ENCODE measurements around the gene WDR35.
A peak's percentile ranks its signal among the peaks of the same experiment; 100 is the strongest.
"Not testable (repeated sequence)": the region's sequence is repeated elsewhere in the genome, so short reads cannot be mapped to it uniquely, and the experiment has no call there.

WDR35 gene

GRCh38 chr2:19933351-19933981 is 56.4 kb downstream of the WDR35 start:
- H3K27me3 ChIP-seq (replicated peaks; ENCODE audit: control insufficient read depth, insufficient read depth, low read length) = no peaks in the 10 kb centered on the region
- H3K9me3 ChIP-seq (ENCODE audit: control insufficient read depth, low read length) = peaks cover under 1% of the 10 kb centered on the region
- H3K36me3 ChIP-seq (ENCODE audit: control insufficient read depth, insufficient read depth, low read length, severe bottlenecking) = peaks cover 59% of the 10 kb centered on the region
- peak; percentile 67 for DNase-seq (ENCODE audit: low read depth)
- peak overlapping the region; percentile 36 for H3K4me3 ChIP-seq (ENCODE audit: low read length)
- H3K9ac ChIP-seq (ENCODE audit: low read length) = no peak overlapping the region
- peaks cover 10% of the 10 kb centered on the region for H3K4me1 ChIP-seq (ENCODE audit: control insufficient read depth, insufficient read depth, low read length)

- Histone ChIP-seq H3K9me3 (ENCODE audit: control insufficient read depth, low read length) (peaks cover 6% of the 10 kb centered on the region), H3K4me1 (ENCODE audit: control insufficient read depth, insufficient read depth, low read length) (peaks cover 10% of the 10 kb centered on the region), H3K36me3 (ENCODE audit: control insufficient read depth, insufficient read depth, low read length, severe bottlenecking) (peaks cover 60% of the 10 kb centered on the region), H3K27me3 (replicated peaks; ENCODE audit: control insufficient read depth, insufficient read depth, low read length) (no peaks in the 10 kb centered on the region), H3K4me3 (ENCODE audit: low read length) (peak overlapping the region; percentile 36), H3K9ac (ENCODE audit: low read length) (no peak overlapping the region)
- DNase-seq (ENCODE audit: low read depth) = peak; percentile 46
These were observed 57.0 kb downstream of the WDR35 start for GRCh38 chr2:19932928-19933327.

GRCh38 chr2:19929226-19929625 is 60.7 kb downstream of the WDR35 start:
- no peak for DNase-seq (ENCODE audit: low read depth)
- Histone ChIP-seq H3K9ac (ENCODE audit: low read length) (no peak overlapping the region), H3K27me3 (replicated peaks; ENCODE audit: control insufficient read depth, insufficient read depth, low read length) (no peaks in the 10 kb centered on the region), H3K36me3 (ENCODE audit: control insufficient read depth, insufficient read depth, low read length, severe bottlenecking) (peaks cover 38% of the 10 kb centered on the region), H3K4me1 (ENCODE audit: control insufficient read depth, insufficient read depth, low read length) (peaks cover 10% of the 10 kb centered on the region), H3K9me3 (ENCODE audit: control insufficient read depth, low read length) (peaks cover 10% of the 10 kb centered on the region), H3K4me3 (ENCODE audit: low read length) (no peak overlapping the region)

- not testable (repeated sequence) for H3K4me1 ChIP-seq (ENCODE audit: control insufficient read depth, insufficient read depth, low read length); H3K9ac ChIP-seq (ENCODE audit: low read length); H3K9me3 ChIP-seq (ENCODE audit: control insufficient read depth, low read length); DNase-seq (ENCODE audit: low read depth); H3K4me3 ChIP-seq (ENCODE audit: low read length); H3K27me3 ChIP-seq (replicated peaks; ENCODE audit: control insufficient read depth, insufficient read depth, low read length)
- peaks cover 38% of the 10 kb centered on the region for H3K36me3 ChIP-seq (ENCODE audit: control insufficient read depth, insufficient read depth, low read length, severe bottlenecking)
These were observed 62.1 kb downstream of the WDR35 start for GRCh38 chr2:19927816-19928215.

GRCh38 chr2:19924526-19924925 is 65.4 kb downstream of the WDR35 start:
- H3K27me3 ChIP-seq (replicated peaks; ENCODE audit: control insufficient read depth, insufficient read depth, low read length); H3K9ac ChIP-seq (ENCODE audit: low read length); H3K4me1 ChIP-seq (ENCODE audit: control insufficient read depth, insufficient read depth, low read length); H3K9me3 ChIP-seq (ENCODE audit: control insufficient read depth, low read length); DNase-seq (ENCODE audit: low read depth); H3K4me3 ChIP-seq (ENCODE audit: low read length): not testable (repeated sequence)
- H3K36me3 ChIP-seq (ENCODE audit: control insufficient read depth, insufficient read depth, low read length, severe bottlenecking) = peaks cover 22% of the 10 kb centered on the region

GRCh38 chr2:19922188-19922587 is 67.7 kb downstream of the WDR35 start:
- H3K4me3 ChIP-seq (ENCODE audit: low read length); H3K27me3 ChIP-seq (replicated peaks; ENCODE audit: control insufficient read depth, insufficient read depth, low read length); H3K4me1 ChIP-seq (ENCODE audit: control insufficient read depth, insufficient read depth, low read length); H3K9ac ChIP-seq (ENCODE audit: low read length); DNase-seq (ENCODE audit: low read depth); H3K9me3 ChIP-seq (ENCODE audit: control insufficient read depth, low read length); H3K36me3 ChIP-seq (ENCODE audit: control insufficient read depth, insufficient read depth, low read length, severe bottlenecking): not testable (repeated sequence)

- H3K9me3 ChIP-seq (ENCODE audit: control insufficient read depth, low read length) = no peaks in the 10 kb centered on the region
- H3K27me3 ChIP-seq (replicated peaks; ENCODE audit: control insufficient read depth, insufficient read depth, low read length) = no peaks in the 10 kb centered on the region
- no peak overlapping the region for H3K4me3 ChIP-seq (ENCODE audit: low read length)
- H3K36me3 ChIP-seq (ENCODE audit: control insufficient read depth, insufficient read depth, low read length, severe bottlenecking) = peaks cover 9% of the 10 kb centered on the region
- H3K9ac ChIP-seq (ENCODE audit: low read length) = no peak overlapping the region
- no peaks in the 10 kb centered on the region for H3K4me1 ChIP-seq (ENCODE audit: control insufficient read depth, insufficient read depth, low read length)
- no peak for DNase-seq (ENCODE audit: low read depth)
These were observed 73.4 kb downstream of the WDR35 start for GRCh38 chr2:19916385-19916950.

- Histone ChIP-seq H3K36me3 (ENCODE audit: control insufficient read depth, insufficient read depth, low read length, severe bottlenecking) (peaks cover 9% of the 10 kb centered on the region), H3K27me3 (replicated peaks; ENCODE audit: control insufficient read depth, insufficient read depth, low read length) (no peaks in the 10 kb centered on the region), H3K9me3 (ENCODE audit: control insufficient read depth, low read length) (no peaks in the 10 kb centered on the region), H3K4me1 (ENCODE audit: control insufficient read depth, insufficient read depth, low read length) (no peaks in the 10 kb centered on the region), H3K9ac (ENCODE audit: low read length) (no peak overlapping the region), H3K4me3 (ENCODE audit: low read length) (no peak overlapping the region)
- no peak for DNase-seq (ENCODE audit: low read depth)
These were observed 75.5 kb downstream of the WDR35 start for GRCh38 chr2:19914266-19914975.

- Histone ChIP-seq H3K4me1 (ENCODE audit: control insufficient read depth, insufficient read depth, low read length) (no peaks in the 10 kb centered on the region), H3K9me3 (ENCODE audit: control insufficient read depth, low read length) (no peaks in the 10 kb centered on the region), H3K9ac (ENCODE audit: low read length) (no peak overlapping the region), H3K27me3 (replicated peaks; ENCODE audit: control insufficient read depth, insufficient read depth, low read length) (no peaks in the 10 kb centered on the region), H3K36me3 (ENCODE audit: control insufficient read depth, insufficient read depth, low read length, severe bottlenecking) (peaks cover 9% of the 10 kb centered on the region), H3K4me3 (ENCODE audit: low read length) (no peak overlapping the region)
- peak; percentile 92 for DNase-seq (ENCODE audit: low read depth)
These were observed 77.9 kb downstream of the WDR35 start for GRCh38 chr2:19911808-19912509.

GRCh38 chr2:19902216-19902740 is 87.6 kb downstream of the WDR35 start:
- Histone ChIP-seq H3K4me1 (ENCODE audit: control insufficient read depth, insufficient read depth, low read length) (peaks cover 40% of the 10 kb centered on the region), H3K36me3 (ENCODE audit: control insufficient read depth, insufficient read depth, low read length, severe bottlenecking) (no peaks in the 10 kb centered on the region), H3K9me3 (ENCODE audit: control insufficient read depth, low read length) (no peaks in the 10 kb centered on the region), H3K9ac (ENCODE audit: low read length) (peak overlapping the region; percentile 99), H3K4me3 (ENCODE audit: low read length) (peak overlapping the region; percentile 98), H3K27me3 (replicated peaks; ENCODE audit: control insufficient read depth, insufficient read depth, low read length) (no peaks in the 10 kb centered on the region)
- DNase-seq (ENCODE audit: low read depth) = peak; percentile 52

Measured in adipocyte (in vitro differentiated cells).